ENCODE data around the gene ABCB6. TPM values are rescaled to one million over a fixed set of nuclear protein-coding genes. Genes with fewer than 3 reads are reported as not detected.

The ABCB6 gene
- total RNA-seq, 1 experiment from 2014 or later, result 74.8 TPM

GRCh38 chr2:219228041-219228910, 9.5 kb upstream of the ABCB6 start:
- no peak for DNase-seq
- no peaks in the 10 kb centered on the region for H3K27me3 ChIP-seq (ENCODE audit: control insufficient read depth, insufficient read depth, low read length)
- peak overlapping the region; percentile 67 for H3K4me3 ChIP-seq (ENCODE audit: insufficient read depth, low read depth, low read length)
- peaks cover 23% of the 10 kb centered on the region for H3K36me3 ChIP-seq (replicated peaks; ENCODE audit: control insufficient read depth, insufficient read depth, low read length)

- DNase-seq, result no peak
- Histone ChIP-seq H3K4me3 (ENCODE audit: insufficient read depth, low read depth, low read length) (no peak overlapping the region), H3K27me3 (ENCODE audit: control insufficient read depth, insufficient read depth, low read length) (no peaks in the 10 kb centered on the region), H3K36me3 (replicated peaks; ENCODE audit: control insufficient read depth, insufficient read depth, low read length) (peaks cover 19% of the 10 kb centered on the region)
Observed at GRCh38 chr2:219225350-219225749, 6.6 kb upstream of the ABCB6 start.

DNA sequence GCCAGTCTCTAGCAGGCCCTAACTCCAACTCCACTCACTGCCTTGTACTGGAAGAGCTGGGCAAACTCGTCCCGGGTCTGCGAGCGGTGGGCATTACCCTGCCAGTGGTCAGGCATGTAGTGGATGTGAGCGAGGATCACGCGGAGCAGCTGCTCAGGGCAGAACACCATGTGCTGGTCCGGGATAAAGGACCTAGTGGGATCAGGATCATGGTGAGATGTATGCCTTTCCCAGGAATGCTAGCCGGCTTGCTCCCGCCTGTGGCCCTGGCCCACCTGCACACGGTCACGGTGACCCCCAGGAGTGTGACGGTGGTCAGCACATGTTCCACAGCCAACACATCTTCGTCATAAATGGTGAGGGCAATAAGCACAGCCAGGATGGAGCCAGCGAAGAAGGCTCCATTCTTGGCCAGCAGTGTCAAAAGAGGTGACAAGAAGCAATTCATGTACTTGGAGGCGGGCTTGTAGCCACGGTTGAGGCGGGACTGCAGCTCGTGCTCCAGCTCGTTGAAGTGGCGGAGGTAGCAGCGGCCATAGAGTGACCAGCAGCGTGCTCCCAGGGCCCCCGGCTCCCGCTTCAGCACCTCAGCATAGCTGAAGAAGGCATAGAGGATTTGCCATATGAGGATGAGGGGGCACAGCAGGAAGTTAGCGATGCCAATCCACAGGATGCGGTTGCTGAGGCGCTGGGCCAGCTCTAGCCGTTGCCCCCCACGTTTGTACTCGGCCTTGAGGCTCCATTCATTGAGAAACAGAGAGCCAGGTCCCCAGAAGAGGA, 5.3 kb upstream of the ABCB6 start:
- H3K27me3 ChIP-seq (ENCODE audit: control insufficient read depth, insufficient read depth, low read length), result no peaks in the 10 kb centered on the region
- peaks cover 19% of the 10 kb centered on the region for H3K36me3 ChIP-seq (replicated peaks; ENCODE audit: control insufficient read depth, insufficient read depth, low read length)
- no peak overlapping the region for H3K4me3 ChIP-seq (ENCODE audit: insufficient read depth, low read depth, low read length)
- DNase-seq, result no peak

DNA sequence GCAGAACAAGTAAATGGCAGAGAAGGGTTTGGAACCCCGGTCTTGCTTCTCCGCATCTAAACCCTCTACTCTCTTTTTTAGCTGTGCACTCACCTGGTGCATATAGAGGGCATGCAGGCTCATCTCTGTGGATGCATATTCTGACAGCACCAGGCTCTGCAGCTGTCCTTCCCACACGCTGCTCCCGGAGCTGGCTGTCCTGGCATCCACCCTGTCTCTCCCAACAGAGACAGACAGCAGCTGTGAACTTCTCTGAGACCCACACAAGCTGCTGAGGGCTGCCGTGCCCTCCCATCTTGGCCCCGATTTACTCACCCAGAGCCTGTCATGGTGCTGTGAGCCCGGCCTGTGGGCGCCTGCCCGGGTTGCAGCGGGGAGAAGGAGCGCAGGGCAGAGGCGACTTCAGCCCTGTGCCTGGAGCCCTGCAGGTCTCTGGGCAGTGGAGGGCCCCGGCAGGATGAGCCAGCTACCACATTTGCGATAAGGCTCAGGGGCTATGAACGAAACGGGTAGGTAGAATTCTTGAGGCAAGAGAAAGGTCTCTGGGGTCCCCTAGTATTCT, 3.3 kb upstream of the ABCB6 start:
- H3K4me3 ChIP-seq (ENCODE audit: insufficient read depth, low read depth, low read length), result no peak overlapping the region
- peaks cover 19% of the 10 kb centered on the region for H3K36me3 ChIP-seq (replicated peaks; ENCODE audit: control insufficient read depth, insufficient read depth, low read length)
- no peak for DNase-seq
- H3K27me3 ChIP-seq (ENCODE audit: control insufficient read depth, insufficient read depth, low read length), result no peaks in the 10 kb centered on the region

- Histone ChIP-seq H3K36me3 (replicated peaks; ENCODE audit: control insufficient read depth, insufficient read depth, low read length) (peaks cover 18% of the 10 kb centered on the region), H3K27me3 (ENCODE audit: control insufficient read depth, insufficient read depth, low read length) (no peaks in the 10 kb centered on the region), H3K4me3 (ENCODE audit: insufficient read depth, low read depth, low read length) (no peak overlapping the region)
- DNase-seq, result no peak
Observed at GRCh38 chr2:219220652-219221402, 2.1 kb upstream of the ABCB6 start.

DNA sequence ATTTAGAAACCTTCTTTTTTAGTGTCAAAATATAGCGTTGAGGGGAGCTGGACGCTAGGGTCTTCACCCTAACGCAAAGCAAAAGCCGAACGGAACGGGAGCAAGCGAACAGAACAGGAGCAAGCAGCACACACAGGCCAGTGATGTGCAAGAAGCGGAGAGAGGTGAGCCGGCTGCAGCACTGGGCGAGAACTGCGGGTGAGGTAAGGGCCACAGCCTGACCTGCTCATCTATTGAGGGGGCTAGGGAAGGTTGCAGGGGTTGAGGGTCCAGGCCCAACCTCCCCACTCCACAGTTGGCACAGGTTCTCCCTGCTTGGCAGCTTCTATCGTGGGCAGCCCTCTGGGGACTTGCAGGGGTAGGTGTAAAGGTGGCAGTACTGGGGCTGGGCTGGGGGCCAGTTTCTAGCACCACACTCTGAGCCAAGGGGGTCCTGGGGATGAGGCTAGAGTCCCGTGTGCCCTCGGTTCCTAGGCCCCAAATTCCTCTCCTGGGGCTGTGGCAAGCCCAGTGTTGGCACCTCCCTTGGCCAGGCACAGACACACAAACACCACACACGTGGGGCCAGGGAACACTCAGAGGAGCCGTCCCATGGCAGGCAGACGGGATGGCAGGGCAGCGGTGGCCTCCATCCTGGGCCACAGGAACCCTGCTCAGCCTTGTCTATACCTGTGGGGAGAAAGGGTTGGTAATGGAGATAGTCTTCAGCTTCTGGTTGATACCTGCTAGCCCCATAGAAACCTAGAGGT, 1.2 kb upstream of the ABCB6 start:
- no peak overlapping the region for H3K4me3 ChIP-seq (ENCODE audit: insufficient read depth, low read depth, low read length)
- DNase-seq, result peak; percentile 53
- no peaks in the 10 kb centered on the region for H3K27me3 ChIP-seq (ENCODE audit: control insufficient read depth, insufficient read depth, low read length)
- peaks cover 18% of the 10 kb centered on the region for H3K36me3 ChIP-seq (replicated peaks; ENCODE audit: control insufficient read depth, insufficient read depth, low read length)

DNA sequence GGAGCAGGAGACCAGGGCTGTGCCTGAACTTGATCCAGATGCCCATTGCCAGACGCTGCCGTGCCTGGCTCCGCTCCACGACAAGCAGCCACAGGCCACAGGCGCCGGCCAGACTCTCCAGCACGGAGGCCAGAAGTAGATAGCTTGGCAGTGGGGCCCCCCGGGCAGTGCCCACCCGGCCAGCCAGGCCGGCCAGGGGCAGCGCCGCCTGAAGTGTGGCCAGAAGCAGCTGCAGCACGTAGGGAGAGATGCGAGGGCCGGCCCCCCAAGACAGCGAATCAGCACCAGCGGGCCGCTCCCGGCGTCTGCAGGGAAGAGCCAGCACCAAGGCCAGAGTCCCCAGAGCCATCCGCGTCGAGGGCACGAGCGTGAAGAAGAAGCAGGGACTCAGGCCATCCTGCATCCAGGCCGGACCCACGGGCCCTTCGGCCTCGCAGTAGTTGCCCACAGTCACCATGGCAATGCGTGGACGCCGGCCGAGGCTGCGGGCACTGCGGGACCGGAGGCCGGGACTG, 484 bp downstream of the ABCB6 start:
- DNase-seq, result peak; percentile 93
- peaks cover 15% of the 10 kb centered on the region for H3K36me3 ChIP-seq (replicated peaks; ENCODE audit: control insufficient read depth, insufficient read depth, low read length)
- no peaks in the 10 kb centered on the region for H3K27me3 ChIP-seq (ENCODE audit: control insufficient read depth, insufficient read depth, low read length)
- H3K4me3 ChIP-seq (ENCODE audit: insufficient read depth, low read depth, low read length), result peak overlapping the region; percentile 74

- H3K27me3 ChIP-seq (ENCODE audit: control insufficient read depth, insufficient read depth, low read length), result no peaks in the 10 kb centered on the region
- no peak for DNase-seq
- H3K36me3 ChIP-seq (replicated peaks; ENCODE audit: control insufficient read depth, insufficient read depth, low read length), result peaks cover 15% of the 10 kb centered on the region
- H3K4me3 ChIP-seq (ENCODE audit: insufficient read depth, low read depth, low read length), result no peak overlapping the region
Observed at GRCh38 chr2:219216535-219216915, 2.2 kb downstream of the ABCB6 start.

GRCh38 chr2:219215871-219216534, 2.8 kb downstream of the ABCB6 start:
- H3K4me3 ChIP-seq (ENCODE audit: insufficient read depth, low read depth, low read length), result no peak overlapping the region
- no peak for DNase-seq
- no peaks in the 10 kb centered on the region for H3K27me3 ChIP-seq (ENCODE audit: control insufficient read depth, insufficient read depth, low read length)
- H3K36me3 ChIP-seq (replicated peaks; ENCODE audit: control insufficient read depth, insufficient read depth, low read length), result peaks cover 19% of the 10 kb centered on the region

DNA sequence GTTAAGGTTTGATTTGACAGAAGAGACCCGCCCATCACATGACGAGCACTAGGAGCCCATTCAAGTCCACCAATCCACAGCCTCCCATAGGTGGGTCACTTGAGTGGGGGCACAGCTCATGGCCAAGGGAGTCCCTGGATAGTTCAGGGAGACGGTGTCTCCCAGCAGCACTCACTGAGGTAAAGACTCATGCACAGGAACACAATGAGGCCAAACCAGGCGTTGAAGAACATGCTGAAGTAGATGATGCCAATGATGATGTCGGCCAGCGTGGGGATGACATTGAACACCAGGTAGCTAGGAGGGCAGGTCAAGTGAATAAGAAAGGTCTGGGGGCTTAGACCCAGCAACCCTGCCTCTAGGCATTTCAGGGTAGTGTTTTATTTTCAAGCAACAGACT, 4.0 kb downstream of the ABCB6 start:
- H3K36me3 ChIP-seq (replicated peaks; ENCODE audit: control insufficient read depth, insufficient read depth, low read length), result peaks cover 19% of the 10 kb centered on the region
- H3K4me3 ChIP-seq (ENCODE audit: insufficient read depth, low read depth, low read length), result no peak overlapping the region
- DNase-seq, result no peak
- no peaks in the 10 kb centered on the region for H3K27me3 ChIP-seq (ENCODE audit: control insufficient read depth, insufficient read depth, low read length)

DNA sequence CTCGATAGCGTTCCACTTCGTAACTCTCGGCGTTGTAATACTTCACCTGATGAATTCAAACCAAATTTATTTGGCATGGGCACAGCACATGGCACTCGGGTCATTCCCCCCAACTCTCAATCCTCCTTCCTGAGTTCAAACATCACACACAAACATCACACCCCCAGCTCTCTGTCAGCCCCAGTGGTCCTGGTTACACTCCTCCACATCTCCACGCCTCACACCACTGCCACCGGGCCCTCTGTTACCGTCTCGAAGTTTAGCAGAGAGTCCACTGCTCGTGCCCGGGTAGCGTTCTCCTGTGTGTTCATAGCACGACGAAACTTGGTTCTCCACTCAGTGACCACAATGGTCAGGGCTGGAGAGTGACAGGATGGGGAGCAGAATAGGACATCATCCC, 4.6 kb downstream of the ABCB6 start:
- H3K27me3 ChIP-seq (ENCODE audit: control insufficient read depth, insufficient read depth, low read length), result no peaks in the 10 kb centered on the region
- DNase-seq, result no peak
- H3K4me3 ChIP-seq (ENCODE audit: insufficient read depth, low read depth, low read length), result no peak overlapping the region
- H3K36me3 ChIP-seq (replicated peaks; ENCODE audit: control insufficient read depth, insufficient read depth, low read length), result peaks cover 22% of the 10 kb centered on the region

DNA sequence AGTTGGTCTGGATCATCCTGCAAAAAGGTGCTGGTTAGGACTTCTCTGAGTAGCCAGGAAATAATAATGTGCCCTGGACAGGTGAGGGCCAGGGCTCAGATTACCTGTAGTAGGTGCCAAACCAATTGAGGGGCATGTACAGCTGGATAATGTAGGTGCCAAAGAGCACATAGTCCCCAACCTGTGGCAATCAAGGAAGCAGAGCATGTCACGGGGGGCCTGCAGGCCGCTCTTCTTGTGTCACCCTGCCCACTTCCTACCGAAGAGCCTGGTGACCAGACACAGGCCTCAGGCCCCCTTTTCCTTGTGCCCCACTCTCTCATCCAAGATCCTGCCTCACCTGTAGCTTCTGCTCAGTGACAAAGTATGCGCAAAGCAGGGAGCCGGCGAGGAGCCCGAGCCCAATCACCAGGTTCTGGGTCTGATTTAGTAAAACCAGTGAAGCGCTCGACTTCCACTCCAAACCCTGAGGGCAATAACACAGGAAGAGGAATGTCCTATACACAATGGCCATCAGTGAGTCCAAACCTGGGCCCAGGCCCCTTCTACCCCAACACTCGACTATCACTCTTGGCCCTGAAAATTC, 5.2 kb downstream of the ABCB6 start:
- no peak overlapping the region for H3K4me3 ChIP-seq (ENCODE audit: insufficient read depth, low read depth, low read length)
- peaks cover 24% of the 10 kb centered on the region for H3K36me3 ChIP-seq (replicated peaks; ENCODE audit: control insufficient read depth, insufficient read depth, low read length)
- H3K27me3 ChIP-seq (ENCODE audit: control insufficient read depth, insufficient read depth, low read length), result no peaks in the 10 kb centered on the region
- no peak for DNase-seq

GRCh38 chr2:219213026-219213415, 5.7 kb downstream of the ABCB6 start:
- Histone ChIP-seq H3K4me3 (ENCODE audit: insufficient read depth, low read depth, low read length) (no peak overlapping the region), H3K36me3 (replicated peaks; ENCODE audit: control insufficient read depth, insufficient read depth, low read length) (peaks cover 24% of the 10 kb centered on the region), H3K27me3 (ENCODE audit: control insufficient read depth, insufficient read depth, low read length) (no peaks in the 10 kb centered on the region)
- DNase-seq, result no peak

All from H7 (cell line).